Embryonic facial prominence (tissue), 1 donor: ENCODE data around the gene DNTT.

Experiments used
- DNase-seq: peaks from one replicate; pipeline ENCODE4 v3.0.0-alpha.2; 2016; ENCODE audit errors: extremely low spot score

Gene DNTT

DNA sequence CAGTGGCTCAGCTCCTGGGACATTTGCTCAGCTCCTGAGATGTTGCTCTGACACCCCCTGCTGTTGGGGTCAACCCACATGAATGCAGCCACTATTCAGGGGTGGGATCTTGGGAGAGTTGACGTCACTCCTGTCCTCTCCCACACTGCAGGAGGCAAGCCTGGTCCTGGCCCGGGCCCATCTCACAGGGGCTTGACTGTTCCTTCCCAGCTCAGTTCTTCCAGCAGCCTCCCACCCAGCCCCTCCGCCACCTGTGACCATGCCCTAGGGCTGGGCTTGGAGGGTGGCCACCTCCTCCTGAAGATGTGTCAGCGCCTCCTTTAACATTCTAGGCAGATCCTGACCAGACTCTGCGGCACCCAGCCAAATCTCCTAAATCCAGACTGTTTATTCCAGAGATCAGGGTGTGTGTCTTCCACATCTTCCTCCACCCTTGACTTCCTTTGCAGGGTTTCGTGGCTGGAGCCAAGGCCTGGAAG, 73.6 kb downstream of the DNTT start:
- DNase-seq, result no peak

DNA sequence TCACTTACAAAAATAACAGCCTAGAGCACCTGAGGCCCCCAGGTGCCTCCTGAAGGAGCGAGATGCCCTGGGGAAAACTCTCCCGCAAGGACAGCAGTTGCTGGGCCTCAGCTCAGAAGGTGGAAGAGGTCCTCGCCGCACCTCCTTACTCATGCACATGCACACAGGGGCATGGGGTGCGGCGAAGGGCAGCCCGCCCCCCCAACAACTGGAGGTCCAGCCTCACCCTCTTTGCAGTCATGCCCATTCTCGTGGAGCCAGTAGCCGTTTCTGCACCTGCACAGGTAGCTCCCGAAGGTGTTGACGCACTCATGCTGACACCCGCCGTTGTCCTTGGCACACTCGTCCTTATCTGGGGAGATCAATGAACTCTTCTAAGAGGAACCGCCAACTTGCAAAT, 74.5 kb downstream of the DNTT start:
- DNase-seq, result no peak

DNA sequence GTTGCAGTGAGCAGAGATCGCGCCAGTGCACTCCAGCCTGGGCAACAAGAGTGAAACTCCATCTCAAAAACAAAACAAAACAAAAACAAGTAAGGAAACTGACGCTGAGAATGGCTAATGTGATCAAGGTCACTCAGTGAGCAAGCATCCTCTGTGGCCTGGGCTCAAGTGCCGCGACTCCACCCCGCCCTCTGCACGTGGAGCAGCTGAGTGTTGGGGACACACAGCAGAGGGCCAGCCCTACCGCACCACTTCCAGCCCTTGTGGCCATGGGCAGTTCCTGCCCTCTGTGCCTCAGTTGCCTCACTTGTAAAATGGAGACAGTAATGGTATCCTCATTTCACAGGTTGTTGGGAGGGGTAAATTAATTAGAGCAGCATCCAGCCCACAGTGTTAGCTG, 75.5 kb downstream of the DNTT start:
- DNase-seq, result no peak

DNA sequence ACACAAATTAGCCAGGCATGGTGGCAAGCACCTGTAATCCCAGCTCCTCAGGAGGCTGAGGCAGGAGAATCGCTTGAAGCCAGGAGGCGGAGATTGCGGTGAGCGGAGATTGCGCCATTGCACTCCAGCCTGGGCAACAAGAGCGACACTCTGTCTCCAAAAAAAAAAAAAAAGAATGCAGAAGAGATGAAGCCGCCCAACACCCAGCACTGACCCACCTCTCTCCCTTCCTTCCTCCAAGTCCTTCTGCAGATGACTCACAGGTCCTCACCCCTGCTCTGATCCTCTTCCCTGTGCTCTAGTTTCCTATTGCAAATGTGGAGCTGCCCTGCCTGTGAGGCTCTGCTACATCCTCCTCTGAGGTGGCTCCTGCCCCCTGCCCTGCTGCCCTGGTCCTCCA, 76.6 kb downstream of the DNTT start:
- DNase-seq, result no peak

GRCh38 chr10:96384506-96384905, 80.3 kb downstream of the DNTT start:
- DNase-seq, result no peak

- DNase-seq, result no peak
Observed at GRCh38 chr10:96387161-96387560, 82.9 kb downstream of the DNTT start.

DNA sequence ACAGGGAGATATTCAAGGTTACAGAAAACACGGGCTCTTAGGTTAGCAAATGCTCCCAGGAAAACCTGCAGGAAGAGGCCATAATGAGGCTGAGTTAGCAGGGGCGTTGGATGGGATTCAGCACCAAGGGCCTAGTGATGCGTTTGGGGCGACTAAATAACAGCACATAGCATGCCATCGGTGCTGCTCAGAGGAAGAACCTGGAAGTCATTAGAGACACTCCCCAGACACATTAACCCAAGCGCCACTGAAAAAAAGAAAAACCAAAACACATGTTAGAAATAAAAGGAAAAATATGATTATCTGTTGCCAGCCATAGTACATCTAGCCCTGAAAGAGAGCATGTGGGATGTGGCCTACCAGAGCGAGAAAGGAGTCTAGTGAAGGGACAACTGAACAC, 83.4 kb downstream of the DNTT start:
- no peak for DNase-seq
